IMR-90 (cell line): ENCODE results near the gene MPZL2. TPM values are rescaled to one million over a fixed set of nuclear protein-coding genes. Genes with fewer than 3 reads are reported as not detected.

Experiments
- ATAC-seq: fragments of 200-7000 bp; cut with Tn5 transposase; 2 replicates; pipeline ENCODE4 v1.9.1; 2020; ENCODE audit warnings: low read depth, mild to moderate bottlenecking, moderate library complexity
- BruUV-seq: library from RNA; stranded (reverse); fragments of 400-500 nt; replicated peaks from 2 replicates; lab custom pipeline; 2021; lab: Mats Ljungman, UMichigan
- CTCF ChIA-PET: fragments of 300-600 bp; formaldehyde crosslinking; extraction: SDS; loops from one replicate; lab custom pipeline; 2021; ENCODE audit warnings: antibody characterized with exemption; lab: Yijun Ruan, JAX
- POLR2A ChIA-PET: fragments of 300-600 bp; sonication (Branson Sonifier 250); formaldehyde crosslinking; loops from one replicate; lab custom pipeline; 2022; ENCODE audit warnings: antibody characterized with exemption; ENCODE audit not compliant: unreplicated experiment; lab: Charles Lee
- DNase-seq: peaks from one replicate; pipeline ENCODE4 v3.0.0; 2013
- H2AFZ ChIP-seq: replicated peaks from 2 replicates; pipeline ENCODE3; 2013; ENCODE audit warnings: low read length, mild to moderate bottlenecking; ENCODE audit not compliant: poor library complexity
- H2AK5ac ChIP-seq: 2 replicates; pipeline ENCODE4 v1.6.1; 2013; ENCODE audit warnings: low read depth, low read length, inconsistent platforms
- H2AK9ac ChIP-seq: replicated peaks from 2 replicates; pipeline ENCODE3; 2013; ENCODE audit warnings: mild to moderate bottlenecking, low read depth, low read length, moderate library complexity; ENCODE audit not compliant: poor library complexity
- H2BK120ac ChIP-seq: 2 replicates; pipeline ENCODE4 v1.6.1; 2013; ENCODE audit warnings: low read depth, low read length, inconsistent platforms
- H2BK15ac ChIP-seq: 3 replicates; pipeline ENCODE4 v1.6.1; 2013; ENCODE audit warnings: low read depth, low read length, inconsistent platforms
- H2BK20ac ChIP-seq: 2 replicates; pipeline ENCODE4 v1.6.1; 2013; ENCODE audit warnings: low read depth, mild to moderate bottlenecking, inconsistent platforms, low read length, moderate library complexity
- H2BK5ac ChIP-seq: 2 replicates; pipeline ENCODE4 v1.6.1; 2013; ENCODE audit warnings: mild to moderate bottlenecking, low read depth, low read length, inconsistent platforms; ENCODE audit not compliant: poor library complexity, severe bottlenecking
- H3K14ac ChIP-seq: replicated peaks from 2 replicates; pipeline ENCODE4 v1.6.1; 2013; ENCODE audit warnings: low read depth, low read length, inconsistent platforms
- H3K18ac ChIP-seq: 2 replicates; pipeline ENCODE4 v1.6.1; 2013; ENCODE audit warnings: low read depth, low read length, control low read depth
- H3K23ac ChIP-seq: 2 replicates; pipeline ENCODE4 v1.6.1; 2013; ENCODE audit warnings: low read depth, low read length, inconsistent platforms
- H3K27ac ChIP-seq: 2 replicates; pipeline ENCODE4 v1.5.1; 2013; ENCODE audit warnings: mild to moderate bottlenecking, control low read depth, low read length; ENCODE audit not compliant: insufficient read depth
- H3K27me3 ChIP-seq: 2 replicates; pipeline ENCODE4 v1.6.1; 2013; ENCODE audit warnings: low read length; ENCODE audit not compliant: control insufficient read depth, insufficient read depth
- H3K36me3 ChIP-seq: 2 replicates; pipeline ENCODE4 v1.6.1; 2013; ENCODE audit warnings: low read length, mixed read lengths; ENCODE audit not compliant: control insufficient read depth, insufficient read depth
- H3K4ac ChIP-seq: 2 replicates; pipeline ENCODE4 v1.6.1; 2013; ENCODE audit warnings: low read depth, low read length, inconsistent platforms
- H3K4me1 ChIP-seq: 2 replicates; pipeline ENCODE4 v1.6.1; 2013; ENCODE audit warnings: low read length, mixed read lengths; ENCODE audit not compliant: control insufficient read depth, insufficient read depth
- H3K4me2 ChIP-seq: 2 replicates; pipeline ENCODE4 v1.6.1; 2013; ENCODE audit warnings: low read depth, mild to moderate bottlenecking, control low read depth, low read length, moderate library complexity
- H3K4me3 ChIP-seq: 2 replicates; pipeline ENCODE4 v1.5.1; 2013; ENCODE audit warnings: low read depth, mild to moderate bottlenecking, control low read depth, low read length, moderate library complexity; ENCODE audit not compliant: insufficient read depth
- H3K56ac ChIP-seq: 2 replicates; pipeline ENCODE4 v1.6.1; 2013; ENCODE audit warnings: low read length, inconsistent platforms; ENCODE audit not compliant: insufficient read depth; ENCODE audit errors: extremely low read depth
- H3K79me1 ChIP-seq, 2 experiments: 2 replicates each; pipeline ENCODE4 v1.6.1; 2013; ENCODE audit warnings: low read length in 2 of 2, inconsistent platforms in 1 of 2, low read depth in 1 of 2
- H3K9ac ChIP-seq: 2 replicates; pipeline ENCODE4 v1.6.1; 2013; ENCODE audit warnings: low read depth, low read length, control low read depth
- H3K9me1 ChIP-seq: 2 replicates; pipeline ENCODE4 v1.6.1; 2013; ENCODE audit warnings: low read length, inconsistent platforms; ENCODE audit not compliant: insufficient read depth
- H3K9me3 ChIP-seq: 2 replicates; pipeline ENCODE4 v1.6.1; 2013; ENCODE audit warnings: low read length; ENCODE audit not compliant: control insufficient read depth, insufficient read depth
- H4K20me1 ChIP-seq: 2 replicates; pipeline ENCODE4 v1.6.1; 2013; ENCODE audit warnings: low read length, inconsistent platforms; ENCODE audit not compliant: insufficient read depth
- H4K5ac ChIP-seq: 2 replicates; pipeline ENCODE4 v1.6.1; 2013; ENCODE audit warnings: mild to moderate bottlenecking, low read depth, low read length, control low read depth
- H4K8ac ChIP-seq, 2 experiments: 2 replicates each; pipeline ENCODE4 v1.6.1; 2013; ENCODE audit warnings: low read depth in 2 of 2, low read length in 2 of 2, control low read depth in 1 of 2, inconsistent platforms in 1 of 2
- H4K91ac ChIP-seq: 2 replicates; pipeline ENCODE4 v1.6.1; 2013; ENCODE audit warnings: low read depth, low read length, inconsistent platforms; ENCODE audit not compliant: insufficient read depth
- CEBPB ChIP-seq: IDR thresholded peaks from 2 replicates; pipeline ENCODE4 v1.6.1; 2012; ENCODE audit warnings: low read depth, low read length, improper control_type of control experiment
- CHD1 ChIP-seq: IDR thresholded peaks from 2 replicates; pipeline ENCODE4 v1.6.1; 2012; ENCODE audit warnings: low read depth, low read length, improper control_type of control experiment
- MAZ ChIP-seq: IDR thresholded peaks from 2 replicates; pipeline ENCODE4 v1.6.1; 2012; ENCODE audit warnings: low read depth, mild to moderate bottlenecking, low read length, improper control_type of control experiment, moderate library complexity, borderline replicate concordance
- MXI1 ChIP-seq: IDR thresholded peaks from 2 replicates; pipeline ENCODE4 v1.6.1; 2012; ENCODE audit warnings: low read depth, mild to moderate bottlenecking, low read length, moderate library complexity, borderline replicate concordance
- NFE2L2 ChIP-seq: fragments of 150-350 bp; IDR thresholded peaks from 2 replicates; pipeline ENCODE4 v1.6.1; 2016; ENCODE audit warnings: low read depth, mild to moderate bottlenecking, low read length
- POLR2A ChIP-seq: IDR thresholded peaks from 2 replicates; pipeline ENCODE4 v1.6.1; 2012; ENCODE audit warnings: mild to moderate bottlenecking, low read depth, low read length
- RCOR1 ChIP-seq: IDR thresholded peaks from 2 replicates; pipeline ENCODE4 v1.6.1; 2012; ENCODE audit warnings: mild to moderate bottlenecking, low read length, improper control_type of control experiment; ENCODE audit not compliant: insufficient replicate concordance
- RFX5 ChIP-seq: IDR thresholded peaks from 2 replicates; pipeline ENCODE4 v1.8.0; 2012; ENCODE audit warnings: low read depth, mild to moderate bottlenecking, low read length, moderate library complexity
- SMC3 ChIP-seq: fragments of 150-350 bp; IDR thresholded peaks from 2 replicates; pipeline ENCODE4 v1.6.1; 2016; ENCODE audit warnings: low read depth, mild to moderate bottlenecking, antibody characterized with exemption, low read length, moderate library complexity
- WGBS, 2 experiments: methylation state at CpG; one replicate each; pipeline versions ENCODE4 v1.1.5 to v1.1.7; 2013; ENCODE audit warnings: missing lambda C conversion rate in 2 of 2; ENCODE audit not compliant: insufficient read length in 1 of 2; ENCODE audit errors: extremely low coverage in 2 of 2; 5-methylcytosine and 5-hydroxymethylcytosine counted together
- dilution Hi-C: fragments of 300-500 bp; cut with HindIII; formaldehyde crosslinking; loops from one replicate; pipeline ENCODE4 v1.14.3; 2018; ENCODE audit warnings: low sequenced_read_pairs; ENCODE audit not compliant: unreplicated experiment
- in situ Hi-C: fragments of 300-500 bp; cut with MboI; formaldehyde crosslinking; loops from 3 replicates; pipeline ENCODE4 v1.14.3; 2019; ENCODE audit warnings: low sequenced_read_pairs, inconsistent platforms, mixed read lengths
- intact Hi-C: fragments of 100-400 bp; cut with micrococcal nuclease; formaldehyde crosslinking; loops from 2 replicates; pipeline ENCODE4 v1.10.0; 2022
- polyA plus RNA-seq, 3 experiments: library from polyadenylated mRNA; depleted of rRNA; stranded (reverse); fragments of >200 nt; gene quantifications; 2 replicates each; pipeline ENCODE4 v1.2.3, GENCODE V29; 2012; ENCODE audit warnings: low replicate concordance in 1 of 3
- total RNA-seq: library from RNA; depleted of rRNA; stranded (reverse); fragments of >200 nt; gene quantifications from 2 replicates; pipeline ENCODE4 v1.2.3, GENCODE V29; 2012

The MPZL2 gene
- total and polyA plus RNA-seq, 2 of the 4 experiments (the other 2 are of a cell fraction): not detected

GRCh38 chr11:118313242-118313641 is 49.1 kb upstream of the MPZL2 start:
- H3K4me1 ChIP-seq: no peaks in the 10 kb centered on the region
- H3K9me1 ChIP-seq: no peaks in the 10 kb centered on the region
- H3K27me3 ChIP-seq: peaks cover 16% of the 10 kb centered on the region; the same call in 1 of the 2 replicates
- H2BK20ac ChIP-seq: no peak overlapping the region
- no peak overlapping the region for H3K56ac ChIP-seq
- H3K23ac ChIP-seq: no peak overlapping the region
- no peak for ATAC-seq
- ChIA-PET POLR2A (no interaction called here), CTCF (no interaction called here)
- H3K4me2 ChIP-seq: no peak overlapping the region
- no peak overlapping the region for H2BK120ac ChIP-seq
- no peak overlapping the region for H2AK5ac ChIP-seq
- no peak overlapping the region for H3K4me3 ChIP-seq
- no peak overlapping the region for H3K9ac ChIP-seq
- H3K79me1 ChIP-seq: no peaks in the 10 kb centered on the region
- in situ Hi-C loops: no loop called here
- H2AK9ac ChIP-seq: no peak overlapping the region
- no peak overlapping the region for H2BK5ac ChIP-seq
- no peak overlapping the region for H4K5ac ChIP-seq
- H3K18ac ChIP-seq: no peak overlapping the region
- no peak for TF ChIP-seq MXI1
- TF ChIP-seq MAZ: no peak
- TF ChIP-seq RFX5: no peak
- TF ChIP-seq RCOR1: no peak
- TF ChIP-seq CEBPB: no peak
- no peak for TF ChIP-seq CHD1
- no peak for TF ChIP-seq NFE2L2
- no peak for TF ChIP-seq POLR2A
- no peak for TF ChIP-seq SMC3
- dilution Hi-C loops: no loop called here
- no peak overlapping the region for H2AFZ ChIP-seq
- H3K27ac ChIP-seq: no peak overlapping the region
- no peaks in the 10 kb centered on the region for H4K20me1 ChIP-seq
- no peak overlapping the region for H2BK15ac ChIP-seq
- no peak overlapping the region for H3K14ac ChIP-seq
- intact Hi-C loops: no loop called here
- no peaks in the 10 kb centered on the region for H3K36me3 ChIP-seq
- H4K91ac ChIP-seq: no peak overlapping the region
- no CpG with 5 or more reads among the region's 4 CpGs for WGBS, 2 experiments
- H3K9me3 ChIP-seq: no peaks in the 10 kb centered on the region
- DNase-seq: no peak
- BruUV-seq: no TSS peak
- H3K4ac ChIP-seq: no peak overlapping the region
- H4K8ac ChIP-seq: no peak overlapping the region
